ENCODE data around the gene CD99.

- TF ChIP-seq CTCF (IDR thresholded peaks at IDR 0.05; ENCODE audit: insufficient read depth, low read length, poor library complexity, severe bottlenecking) (no peak), EZH2phosphoT487 (conservative IDR thresholded peaks at IDR 0.05; ENCODE audit: low read length) (no peak)
These were observed 26.2 kb downstream of the CD99 start for GRCh38 chrX:2717312-2717711.

Data from SU-DHL-6 (cell line).